HCT116 (cell line): ENCODE data around the gene GLYATL3.

ENCODE experiments used
- CBX3 ChIP-seq: IDR thresholded peaks from 2 replicates; pipeline ENCODE4 v1.6.1; 2012; ENCODE audit warnings: low read depth
- CTCF ChIP-seq, 3 experiments: fragments of 200-600 bp in 1 of 3; sonication (generic) in 1 of 3; IDR thresholded peaks in 2 of 3; conservative IDR thresholded peaks in 1 of 3; 2 replicates each; pipeline ENCODE4 v1.5.1; 2012 to 2017; ENCODE audit warnings: low read depth in 2 of 3, low read length in 2 of 3, antibody characterized with exemption in 1 of 3, borderline replicate concordance in 1 of 3, control low read depth in 1 of 3, mild to moderate bottlenecking in 1 of 3, mixed read lengths in 1 of 3, mixed run types in 1 of 3, moderate library complexity in 1 of 3; ENCODE audit not compliant: insufficient read depth in 1 of 3
- EZH2 ChIP-seq: fragments of 200-600 bp; sonication (generic); IDR thresholded peaks from 2 replicates; pipeline ENCODE4 v1.6.1; 2017; ENCODE audit warnings: antibody characterized with exemption, mixed run types
- POLR2A ChIP-seq: IDR thresholded peaks from 2 replicates; pipeline ENCODE4 v1.7.0; 2011; ENCODE audit warnings: borderline replicate concordance; ENCODE audit not compliant: insufficient read depth, insufficient read length; ENCODE audit errors: extremely low read depth
- POLR2AphosphoS5 ChIP-seq: IDR thresholded peaks from 2 replicates; pipeline ENCODE4 v1.6.1; 2011; ENCODE audit warnings: mild to moderate bottlenecking, low read depth, low read length, moderate library complexity
- RAD21 ChIP-seq: IDR thresholded peaks from 2 replicates; pipeline ENCODE4 v1.6.1; 2012; ENCODE audit warnings: low read depth, mild to moderate bottlenecking
- TCF7L2 ChIP-seq: IDR thresholded peaks from 2 replicates; pipeline ENCODE4 v1.7.0; 2011; ENCODE audit warnings: borderline replicate concordance, inconsistent platforms; ENCODE audit not compliant: insufficient read depth, insufficient read length; ENCODE audit errors: extremely low read depth
- YY1 ChIP-seq: IDR thresholded peaks from 2 replicates; pipeline ENCODE4 v1.6.1; 2011; ENCODE audit warnings: low read length, low read depth, moderate library complexity, mild to moderate bottlenecking; ENCODE audit not compliant: insufficient replicate concordance; ENCODE audit errors: extremely low read depth
- ZNF274 ChIP-seq: fragments of 200-500 bp; sonication (Bioruptor generic); IDR thresholded peaks from 2 replicates; pipeline ENCODE4 v1.6.1; 2014; ENCODE audit warnings: mild to moderate bottlenecking, low read depth, low read length, inconsistent platforms
- TF ChIP-seq, protein P1 (sequence below): IDR thresholded peaks from 2 replicates; pipeline ENCODE4 v1.6.1; 2012

- TF ChIP-seq EZH2 = no peak
- TF ChIP-seq CTCF (IDR thresholded peaks at IDR 0.05 in 2 of 3, conservative IDR thresholded peaks at IDR 0.05 in 1 of 3; ENCODE audit: borderline replicate concordance in 1 of 3, insufficient read depth in 1 of 3, low read depth in 2 of 3, low read length in 2 of 3) = no peak
- no peak for TF ChIP-seq POLR2AphosphoS5
- TF ChIP-seq ZNF274 = no peak
- TF ChIP-seq CBX3 = no peak
- TF ChIP-seq TCF7L2 = no peak
- TF ChIP-seq, protein P1, sequence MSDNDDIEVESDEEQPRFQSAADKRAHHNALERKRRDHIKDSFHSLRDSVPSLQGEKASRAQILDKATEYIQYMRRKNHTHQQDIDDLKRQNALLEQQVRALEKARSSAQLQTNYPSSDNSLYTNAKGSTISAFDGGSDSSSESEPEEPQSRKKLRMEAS = no peak
- TF ChIP-seq YY1 = no peak
- TF ChIP-seq RAD21 = no peak
- no peak for TF ChIP-seq POLR2A
Observed at GRCh38 chr6:49563006-49563886, 63.5 kb downstream of the GLYATL3 start.
